ENCODE measurements around the gene ING2. TPM values are rescaled to one million over a fixed set of nuclear protein-coding genes. Genes with fewer than 3 reads are reported as not detected.

The ING2 gene
- total and polyA plus RNA-seq, 11 donors: 2.9 to 10.9 (median 5.4) TPM

GRCh38 chr4:183495184-183495583 is 9.7 kb upstream of the ING2 start:
- TF ChIP-seq CTCF (IDR thresholded peaks at IDR 0.05) (no peak), POLR2A (IDR thresholded peaks at IDR 0.05) (no peak)
- no peak for DNase-seq
- no peak for ATAC-seq
- intact Hi-C loops (cut with DNase I): loop anchor here in 1 of 10 donors (2.0 kb wide), 1 partner anchor 36 kb away; no protein-coding TSS in a partner anchor
- Histone ChIP-seq H3K9me3 (peaks cover 0 to 18% (median 3%) of the 10 kb centered on the region in 12 donors), H3K36me3 (peaks cover 0 to 8% (median 0%) of the 10 kb centered on the region in 9 donors), H3K27me3 (no peaks in the 10 kb centered on the region), H3K4me1 (peaks cover 0 to 8% (median 0%) of the 10 kb centered on the region in 12 donors), H3K4me3 (no peak overlapping the region), H3K27ac (no peak overlapping the region)
- WGBS, 4 donors: 75 to 85% (median 82%) methylated on average over 3 of the region's 3 CpGs

GRCh38 chr4:183499389-183499788 is 5.5 kb upstream of the ING2 start:
- Histone ChIP-seq H3K4me1 (peaks cover 0 to 21% (median 8%) of the 10 kb centered on the region in 12 donors), H3K9me3 (no peaks in the 10 kb centered on the region), H3K27me3 (no peaks in the 10 kb centered on the region), H3K27ac (no peak overlapping the region), H3K36me3 (peaks cover 0 to 8% (median 0%) of the 10 kb centered on the region in 9 donors), H3K4me3 (no peak overlapping the region)
- WGBS, 4 donors: 45 to 55% (median 51%) methylated on average over 2 of the region's 2 CpGs
- no peak for TF ChIP-seq POLR2A (IDR thresholded peaks at IDR 0.05)
- no peak for TF ChIP-seq CTCF (IDR thresholded peaks at IDR 0.05)
- intact Hi-C loops (cut with DNase I): no loop called here
- DNase-seq (no peak), ATAC-seq (no peak)

GRCh38 chr4:183499801-183500200 is 5.1 kb upstream of the ING2 start:
- intact Hi-C loops (cut with DNase I): loop anchor here in 7 of 10 donors (5.0 to 10.0 kb wide), 2 partner anchors 155 to 158 kb away; partner anchors contain the start of genes RWDD4 (in 7 of the 7) and TRAPPC11 (in 7 of the 7)
- H3K9me3 ChIP-seq: no peaks in the 10 kb centered on the region
- peaks cover 0 to 7% (median 0%) of the 10 kb centered on the region in 9 donors for H3K36me3 ChIP-seq
- no peaks in the 10 kb centered on the region for H3K27me3 ChIP-seq
- no peak for DNase-seq
- no peak overlapping the region for H3K4me3 ChIP-seq
- H3K4me1 ChIP-seq: peaks cover 0 to 21% (median 8%) of the 10 kb centered on the region in 12 donors
- ATAC-seq: no peak
- no peak overlapping the region for H3K27ac ChIP-seq
- WGBS, 4 donors: 81 to 87% (median 85%) methylated on average over 5 of the region's 5 CpGs
- no peak for TF ChIP-seq CTCF (IDR thresholded peaks at IDR 0.05)
- TF ChIP-seq POLR2A (IDR thresholded peaks at IDR 0.05): no peak

- Histone ChIP-seq H3K9me3 (no peaks in the 10 kb centered on the region), H3K4me3 (peak overlapping the region; percentile 70 to 97 (median 90)), H3K27ac (peak overlapping the region; percentile 67 to 99 (median 96)), H3K27me3 (no peaks in the 10 kb centered on the region), H3K4me1 (peaks cover 0 to 40% (median 12%) of the 10 kb centered on the region in 12 donors), H3K36me3 (no peaks in the 10 kb centered on the region)
- TF ChIP-seq POLR2A (IDR thresholded peaks at IDR 0.05) (no peak), CTCF (IDR thresholded peaks at IDR 0.05) (no peak)
- DNase-seq: no peak
- ATAC-seq: no peak
- 0 to 1% (median 0%) methylated on average over 10 to 15 of the region's 15 CpGs for WGBS, 4 donors
- intact Hi-C loops (cut with DNase I): loop anchor here in 9 of 10 donors (1.0 to 10.0 kb wide), 4 partner anchors 59 to 155 kb away; partner anchors contain the start of genes RWDD4 (in 9 of the 9), TRAPPC11 (in 9 of the 9) and CDKN2AIP (in 1 of the 9)
These were observed 1.3 kb upstream of the ING2 start for GRCh38 chr4:183503497-183504063.
